NOMO-1 treated with dmso at 0.1 percent for 144 hours (cell line): ENCODE data around the gene FAM107A.

ENCODE experiments used
- DNase-seq: peaks from one replicate; lab custom pipeline; 2025; ENCODE audit not compliant: unreplicated experiment; lab: John Stamatoyannopoulos, UW

FAM107A gene

GRCh38 chr3:58520403-58521335, 56.5 kb downstream of the FAM107A start:
- DNase-seq: no peak

GRCh38 chr3:58519668-58520402, 57.4 kb downstream of the FAM107A start:
- no peak for DNase-seq

GRCh38 chr3:58518291-58518789, 58.9 kb downstream of the FAM107A start:
- DNase-seq: no peak

GRCh38 chr3:58514405-58514804, 62.8 kb downstream of the FAM107A start:
- no peak for DNase-seq
